Mononuclear cell (primary cell): ENCODE measurements around the gene SERPINI1. TPM values are rescaled to one million over a fixed set of nuclear protein-coding genes. Genes with fewer than 3 reads are reported as not detected.
"Not testable (repeated sequence)": the region's sequence is repeated elsewhere in the genome, so short reads cannot be mapped to it uniquely, and the experiment has no call there.

Experiments used
- H3K27me3 ChIP-seq: 2 replicates; pipeline ENCODE4 v1.6.0; 2011; ENCODE audit warnings: low read length, control low read depth; ENCODE audit not compliant: insufficient read depth
- H3K4me1 ChIP-seq: 2 replicates; pipeline ENCODE4 v1.5.1; 2011; ENCODE audit warnings: mild to moderate bottlenecking, low read length, control low read depth; ENCODE audit not compliant: insufficient read depth
- H3K4me3 ChIP-seq: 2 replicates; pipeline ENCODE4 v1.5.1; 2011; ENCODE audit warnings: mild to moderate bottlenecking, low read length, moderate library complexity
- H3K9me3 ChIP-seq: 2 replicates; pipeline ENCODE4 v1.5.1; 2011; ENCODE audit warnings: low read depth, mild to moderate bottlenecking, control low read depth, low read length
- total RNA-seq: library from RNA; depleted of rRNA; stranded (reverse); fragments of >200 nt; gene quantifications from one replicate; pipeline ENCODE4 v1.2.3, GENCODE V29; 2012

The SERPINI1 gene
- total RNA-seq, 1 donor = 2.5 TPM

DNA sequence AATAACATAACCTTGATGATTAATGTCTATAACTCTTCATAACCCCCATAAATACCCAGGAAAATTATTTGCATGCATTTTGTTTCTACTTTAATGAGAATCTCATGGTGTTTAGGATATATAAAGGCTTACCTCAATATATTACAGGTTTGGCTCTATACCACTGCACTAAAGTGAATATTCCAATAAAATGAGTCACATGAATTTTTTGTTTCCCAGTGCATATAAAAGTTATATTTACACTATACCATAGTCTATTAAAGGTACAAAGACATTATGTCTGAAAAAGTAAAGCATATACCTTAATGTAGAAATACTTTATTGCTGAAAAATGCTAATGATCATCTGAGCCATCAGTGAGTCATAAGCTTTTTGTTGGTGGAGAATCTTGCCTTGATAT, 74.7 kb downstream of the SERPINI1 start:
- no peak overlapping the region for H3K4me3 ChIP-seq
- no peaks in the 10 kb centered on the region for H3K4me1 ChIP-seq
- H3K27me3 ChIP-seq = no peaks in the 10 kb centered on the region
- no peaks in the 10 kb centered on the region for H3K9me3 ChIP-seq

DNA sequence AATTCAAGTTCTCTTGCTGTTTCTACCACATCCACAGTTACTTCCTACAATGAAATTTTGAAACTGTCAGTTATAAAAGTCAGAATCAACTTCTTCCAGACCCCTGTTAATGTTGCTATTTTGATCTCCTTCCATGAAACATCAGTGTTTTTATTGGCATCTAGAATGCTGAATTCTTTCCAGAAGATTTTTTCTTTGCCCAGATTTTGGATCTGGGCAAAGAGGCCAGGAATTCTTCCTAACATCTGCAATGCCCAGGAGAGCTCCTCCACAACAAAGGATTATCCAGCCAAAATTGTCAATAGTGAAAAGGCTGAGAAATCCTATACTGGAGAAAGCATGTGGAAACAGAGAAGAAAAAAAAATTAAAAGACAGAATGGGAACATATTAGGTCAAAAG, 75.5 kb downstream of the SERPINI1 start:
- H3K9me3 ChIP-seq = no peaks in the 10 kb centered on the region
- no peak overlapping the region for H3K4me3 ChIP-seq
- no peaks in the 10 kb centered on the region for H3K4me1 ChIP-seq
- no peaks in the 10 kb centered on the region for H3K27me3 ChIP-seq

DNA sequence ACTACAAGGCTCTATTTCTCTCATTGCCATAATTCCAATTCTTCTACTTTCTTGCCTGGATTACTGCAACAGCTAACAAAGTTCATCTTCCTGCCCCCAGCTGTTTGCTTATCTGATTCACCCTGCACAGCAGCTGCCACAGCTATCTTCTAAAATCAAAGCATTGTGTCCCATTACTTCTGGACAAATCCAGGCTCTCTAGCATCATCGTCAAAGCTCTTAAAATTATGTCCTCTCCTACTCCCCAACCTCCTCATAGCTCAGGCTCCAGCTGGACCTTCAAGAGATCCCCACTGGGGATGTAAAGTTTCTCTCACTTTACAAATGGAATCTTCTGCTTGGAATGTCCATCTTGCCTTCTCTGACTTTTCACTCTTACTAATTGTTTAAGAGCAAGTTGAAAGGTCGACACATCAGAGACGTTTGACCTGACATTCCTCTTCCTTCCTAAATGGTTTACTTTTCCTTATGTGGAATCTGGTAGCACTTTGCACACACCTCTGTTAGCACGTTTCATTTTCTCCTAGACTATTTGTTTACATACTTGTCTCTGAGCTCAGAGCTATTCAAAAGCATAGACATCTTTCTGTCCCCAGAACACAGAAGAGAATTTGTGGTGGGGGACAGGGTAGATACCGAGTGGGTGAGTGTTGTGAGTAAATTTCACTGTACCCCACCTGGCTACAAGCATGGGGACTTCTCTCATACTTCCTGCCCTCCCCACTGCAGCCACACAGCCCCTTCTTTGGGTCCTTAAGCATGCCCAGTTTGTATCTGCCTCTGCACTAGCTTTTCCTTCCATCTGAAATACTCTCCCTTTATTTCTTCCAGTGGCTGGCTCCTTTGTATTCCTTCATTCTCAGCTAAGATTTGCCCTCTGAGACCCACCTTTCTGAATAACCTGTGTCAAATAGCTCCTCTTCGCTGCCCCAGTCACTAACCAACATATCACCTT, 77.9 kb downstream of the SERPINI1 start:
- Histone ChIP-seq H3K4me3 (no peak overlapping the region), H3K9me3 (no peaks in the 10 kb centered on the region), H3K27me3 (no peaks in the 10 kb centered on the region), H3K4me1 (no peaks in the 10 kb centered on the region)

DNA sequence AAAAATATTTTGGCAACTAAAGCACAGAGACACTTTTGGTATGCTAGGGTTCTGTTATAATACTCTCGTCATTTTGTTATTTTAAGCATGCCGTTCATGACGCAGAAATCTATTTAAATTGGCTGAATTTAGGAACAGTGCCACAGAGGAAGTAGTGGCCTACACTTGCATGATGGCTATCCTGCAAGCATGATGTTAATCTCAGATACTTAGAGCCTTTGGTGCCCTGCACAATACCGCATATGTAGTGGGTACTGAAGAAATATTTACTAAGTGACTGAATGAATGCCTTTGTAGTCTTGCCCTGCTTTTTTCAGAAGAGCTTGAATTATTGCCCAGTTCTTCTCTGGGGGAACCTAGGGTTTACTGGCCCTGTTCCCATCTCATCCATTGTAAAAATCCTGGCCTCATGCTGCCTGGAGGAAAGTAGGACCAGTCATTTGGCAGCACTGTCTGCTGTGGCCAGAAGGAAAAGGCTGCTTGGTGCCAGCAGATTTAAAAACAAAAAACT, 79.0 kb downstream of the SERPINI1 start:
- no peak overlapping the region for H3K4me3 ChIP-seq
- H3K9me3 ChIP-seq = no peaks in the 10 kb centered on the region
- H3K4me1 ChIP-seq = no peaks in the 10 kb centered on the region
- no peaks in the 10 kb centered on the region for H3K27me3 ChIP-seq

DNA sequence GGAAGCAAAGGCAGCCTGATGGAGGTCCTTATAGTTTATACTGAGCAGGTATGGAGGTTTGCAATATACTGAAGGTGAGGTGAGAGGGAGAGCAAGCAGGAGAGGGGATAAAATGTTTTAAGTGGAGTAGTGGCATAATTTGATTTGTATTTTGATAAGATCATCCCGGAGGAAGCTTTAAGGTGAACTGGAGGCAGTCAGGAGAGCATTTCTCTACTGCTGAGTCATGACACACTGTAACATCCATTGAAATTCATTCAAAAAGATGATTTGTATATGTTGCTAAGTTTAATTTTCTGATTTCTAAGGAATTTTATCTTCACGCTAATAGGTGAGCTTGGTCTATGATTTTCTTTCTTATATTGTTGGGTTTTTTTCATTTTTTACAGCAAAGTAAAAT, 81.4 kb downstream of the SERPINI1 start:
- Histone ChIP-seq H3K4me3 (no peak overlapping the region), H3K27me3 (no peaks in the 10 kb centered on the region), H3K4me1 (no peaks in the 10 kb centered on the region), H3K9me3 (no peaks in the 10 kb centered on the region)

DNA sequence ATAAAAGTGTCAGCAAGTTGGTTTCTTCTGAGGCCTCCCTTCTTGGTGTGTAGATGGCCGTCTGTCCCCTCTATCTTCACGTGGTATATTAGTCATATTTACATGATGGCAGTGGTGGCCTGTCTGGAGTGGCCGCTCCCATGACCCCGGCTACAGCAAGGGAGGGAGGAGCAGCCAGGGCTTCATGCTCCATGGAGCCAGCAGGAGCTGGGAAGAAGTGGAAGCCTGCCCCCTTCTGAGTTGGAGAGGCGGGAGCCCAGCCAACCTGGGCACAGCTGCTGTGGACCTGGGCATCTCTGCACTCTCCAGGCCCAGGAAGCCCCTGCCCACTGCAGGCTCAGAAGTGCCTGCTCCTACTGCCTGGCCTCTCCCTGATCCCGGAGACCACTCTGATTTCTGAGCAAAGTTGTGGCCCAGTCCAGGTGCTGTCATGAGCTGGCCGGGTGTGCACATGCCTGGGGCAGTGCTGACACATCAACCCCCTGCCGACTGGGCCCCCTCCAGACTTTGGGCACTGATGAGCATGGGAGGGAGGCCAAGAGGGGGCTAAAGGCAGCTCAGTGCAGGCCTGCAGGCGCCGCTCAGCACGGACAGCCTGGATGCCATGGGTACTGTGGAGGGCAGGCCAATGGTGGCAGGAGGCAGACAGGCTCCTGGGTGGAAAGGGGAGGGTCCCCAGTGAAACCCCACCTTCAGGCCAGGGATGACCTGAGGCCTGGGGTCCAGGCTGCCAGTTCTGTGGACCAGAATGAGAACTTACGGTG, 84.8 kb downstream of the SERPINI1 start:
- H3K4me1 ChIP-seq = no peaks in the 10 kb centered on the region
- H3K4me3 ChIP-seq = no peak overlapping the region
- H3K27me3 ChIP-seq = no peaks in the 10 kb centered on the region
- no peaks in the 10 kb centered on the region for H3K9me3 ChIP-seq

DNA sequence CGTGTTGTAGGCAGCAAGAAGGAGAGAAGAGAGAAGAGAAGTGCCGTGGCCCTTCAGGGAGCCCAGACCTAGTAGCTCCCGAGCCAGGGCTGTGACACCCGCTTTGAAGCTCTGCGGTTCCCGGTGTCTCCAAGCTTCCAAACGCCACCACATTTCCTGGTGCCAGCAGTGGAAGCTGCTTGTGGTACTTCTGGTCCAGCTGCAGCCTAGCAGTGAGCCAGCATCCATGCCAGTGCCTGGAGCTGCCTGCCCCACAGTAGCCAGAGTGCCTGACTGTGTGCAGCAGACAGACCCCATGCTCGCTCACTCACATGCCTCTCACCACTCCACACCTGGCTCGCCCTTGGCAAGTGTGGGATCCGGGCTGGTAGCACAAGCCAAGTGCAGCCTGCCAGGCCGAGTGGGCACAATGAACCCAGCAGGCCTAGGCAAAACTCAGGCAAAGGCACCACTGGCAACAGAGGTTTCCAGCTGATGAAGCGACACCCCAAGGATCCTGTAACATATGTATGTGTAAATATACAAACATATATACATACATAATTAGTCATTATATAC, 85.8 kb downstream of the SERPINI1 start:
- H3K4me3 ChIP-seq = no peak overlapping the region
- no peaks in the 10 kb centered on the region for H3K9me3 ChIP-seq
- no peaks in the 10 kb centered on the region for H3K4me1 ChIP-seq
- H3K27me3 ChIP-seq = no peaks in the 10 kb centered on the region

DNA sequence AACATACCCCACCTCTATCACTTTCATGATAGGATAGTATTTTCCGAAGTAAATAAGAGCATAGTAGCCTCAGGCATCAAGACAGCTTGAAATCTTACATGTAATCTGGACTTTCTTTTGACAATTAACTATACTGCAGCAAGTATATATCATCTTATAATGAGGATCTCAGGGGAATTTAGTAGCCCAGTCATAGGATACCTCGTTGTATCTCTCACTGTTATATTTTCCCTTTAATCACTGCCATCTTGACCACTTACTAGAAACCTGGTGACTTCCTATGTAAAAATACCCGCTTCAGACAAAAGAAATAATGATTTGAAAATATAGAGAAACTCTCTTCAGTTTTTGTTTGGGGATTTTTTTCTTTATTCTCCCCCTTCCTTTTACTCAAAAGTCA, 88.2 kb downstream of the SERPINI1 start:
- Histone ChIP-seq H3K4me1 (no peaks in the 10 kb centered on the region), H3K4me3 (no peak overlapping the region), H3K27me3 (no peaks in the 10 kb centered on the region), H3K9me3 (no peaks in the 10 kb centered on the region)

DNA sequence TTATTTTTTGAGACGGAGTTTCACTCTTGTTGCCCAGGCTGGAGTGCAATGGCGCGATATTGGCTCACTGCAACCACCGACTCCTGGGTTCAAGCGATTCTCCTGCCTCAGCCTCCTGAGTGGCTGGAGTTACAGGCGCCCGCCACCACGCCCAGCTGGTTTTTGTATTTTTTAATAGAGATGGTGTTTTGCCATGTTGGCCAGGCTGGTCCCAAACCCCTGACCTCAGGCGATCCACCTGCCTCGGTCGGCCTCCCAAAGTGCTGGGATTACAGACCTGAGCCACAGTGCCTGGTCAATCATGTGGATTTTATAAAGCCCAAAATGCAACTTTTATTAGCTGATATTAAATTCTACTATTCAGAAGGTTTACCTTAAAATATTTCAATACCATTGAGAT, 92.1 kb downstream of the SERPINI1 start:
- not testable (repeated sequence) for H3K9me3 ChIP-seq

DNA sequence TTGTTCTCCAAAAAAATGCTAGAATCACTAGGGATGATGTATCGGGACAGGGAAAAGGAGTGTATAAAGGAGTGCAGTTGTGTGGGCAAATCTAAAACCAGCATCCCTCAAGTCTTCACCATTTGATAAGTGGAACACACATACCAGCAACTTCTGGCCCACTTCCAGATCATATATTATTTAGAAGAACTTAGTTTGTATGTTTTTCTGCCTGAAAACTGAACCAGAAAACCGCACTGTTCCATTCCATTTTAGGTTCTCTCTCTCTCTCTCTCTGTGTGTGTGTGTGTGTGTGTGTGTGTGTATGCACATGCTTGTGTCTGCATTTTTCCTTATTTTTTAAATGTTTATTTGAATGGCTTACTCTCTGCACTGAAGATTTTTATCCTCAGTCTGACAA, 93.5 kb downstream of the SERPINI1 start:
- Histone ChIP-seq H3K4me3 (no peak overlapping the region), H3K27me3 (no peaks in the 10 kb centered on the region), H3K9me3 (no peaks in the 10 kb centered on the region), H3K4me1 (no peaks in the 10 kb centered on the region)

More for the DNA sequence above, 92.1 kb downstream of the SERPINI1 start:
- not testable (repeated sequence) for H3K27me3 ChIP-seq, H3K4me3 ChIP-seq, H3K4me1 ChIP-seq

DNA sequence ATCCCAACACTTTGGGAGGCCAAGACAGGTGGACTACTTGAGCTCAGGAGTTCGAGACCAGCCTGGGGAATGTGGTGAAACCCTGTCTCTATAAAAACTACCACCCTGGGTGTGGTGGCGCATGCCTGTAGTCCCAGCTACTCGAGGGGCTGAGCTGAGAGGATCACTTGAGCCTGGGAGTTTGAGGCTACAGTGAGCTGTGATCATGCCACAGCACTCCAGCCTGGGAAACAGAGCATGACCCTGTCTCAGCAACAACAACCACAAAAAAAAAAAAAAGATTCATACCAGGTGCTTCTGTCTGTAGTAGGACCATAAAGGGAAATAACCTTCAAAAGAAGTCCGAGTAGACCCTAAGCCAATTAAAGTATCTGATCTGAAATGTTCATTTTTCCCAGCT, 94.5 kb downstream of the SERPINI1 start:
- Histone ChIP-seq H3K27me3 (no peaks in the 10 kb centered on the region), H3K9me3 (no peaks in the 10 kb centered on the region), H3K4me1 (no peaks in the 10 kb centered on the region), H3K4me3 (no peak overlapping the region)

DNA sequence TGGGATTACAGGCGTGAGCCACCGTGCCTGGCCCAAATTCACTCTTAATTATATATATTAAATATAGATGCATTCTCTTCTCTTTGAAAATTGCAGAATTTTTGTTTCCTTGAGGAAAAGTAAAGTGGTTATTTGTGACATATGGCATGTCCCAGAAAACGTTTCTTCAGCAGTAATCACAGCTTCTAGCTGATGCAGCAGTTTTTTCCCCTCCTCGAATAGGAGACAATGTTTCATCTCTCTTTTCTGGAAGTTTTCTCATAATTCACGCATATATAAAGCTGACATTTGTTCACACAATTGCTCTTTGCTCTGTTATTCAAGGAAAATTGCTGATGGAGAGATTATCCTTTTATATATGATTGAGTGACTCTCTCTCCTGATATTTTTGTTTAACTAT, 99.8 kb downstream of the SERPINI1 start:
- no peaks in the 10 kb centered on the region for H3K27me3 ChIP-seq
- H3K4me3 ChIP-seq = no peak overlapping the region

DNA sequence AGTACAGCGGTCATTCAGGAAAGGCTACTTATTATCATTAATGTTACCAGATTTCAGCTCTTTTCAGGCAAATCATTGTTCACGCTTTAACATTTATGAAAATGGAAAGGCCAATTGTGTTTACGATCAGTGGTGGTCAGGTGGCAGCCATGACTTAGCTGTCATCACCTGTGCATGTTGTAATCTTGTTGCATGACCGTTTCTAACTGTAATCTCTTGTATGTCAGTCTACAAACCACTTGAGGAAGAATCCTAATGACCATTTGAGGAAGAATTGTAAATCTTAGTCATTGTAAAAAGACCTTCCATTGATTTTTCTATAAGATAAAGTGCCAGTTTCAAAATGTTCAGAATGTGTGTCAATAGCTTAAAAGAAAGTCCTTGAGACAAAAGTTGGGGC, 100.4 kb downstream of the SERPINI1 start:
- no peaks in the 10 kb centered on the region for H3K4me1 ChIP-seq
- H3K9me3 ChIP-seq = no peaks in the 10 kb centered on the region
- H3K4me3 ChIP-seq = no peak overlapping the region
- H3K27me3 ChIP-seq = no peaks in the 10 kb centered on the region

More for the DNA sequence above, 99.8 kb downstream of the SERPINI1 start:
- Histone ChIP-seq H3K9me3 (no peaks in the 10 kb centered on the region), H3K4me1 (no peaks in the 10 kb centered on the region)

DNA sequence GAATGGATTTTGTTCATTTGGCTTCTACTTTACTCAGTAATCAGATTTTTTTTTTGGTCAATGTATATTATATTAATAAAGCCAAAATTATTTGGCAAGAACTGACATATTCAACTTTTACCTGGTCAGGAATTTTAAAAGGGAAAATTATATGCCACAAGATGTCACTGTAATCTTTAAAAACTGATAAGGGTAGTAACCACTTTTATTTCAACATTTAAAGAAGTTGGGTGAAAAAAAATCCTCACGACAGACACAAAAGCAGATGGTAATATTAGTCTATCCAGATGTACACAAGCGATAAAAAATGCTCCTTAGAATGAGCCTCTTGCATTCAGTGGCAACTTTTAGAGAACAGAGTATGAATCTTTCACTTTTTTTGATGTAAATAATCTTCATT, 101.9 kb downstream of the SERPINI1 start:
- no peaks in the 10 kb centered on the region for H3K27me3 ChIP-seq

DNA sequence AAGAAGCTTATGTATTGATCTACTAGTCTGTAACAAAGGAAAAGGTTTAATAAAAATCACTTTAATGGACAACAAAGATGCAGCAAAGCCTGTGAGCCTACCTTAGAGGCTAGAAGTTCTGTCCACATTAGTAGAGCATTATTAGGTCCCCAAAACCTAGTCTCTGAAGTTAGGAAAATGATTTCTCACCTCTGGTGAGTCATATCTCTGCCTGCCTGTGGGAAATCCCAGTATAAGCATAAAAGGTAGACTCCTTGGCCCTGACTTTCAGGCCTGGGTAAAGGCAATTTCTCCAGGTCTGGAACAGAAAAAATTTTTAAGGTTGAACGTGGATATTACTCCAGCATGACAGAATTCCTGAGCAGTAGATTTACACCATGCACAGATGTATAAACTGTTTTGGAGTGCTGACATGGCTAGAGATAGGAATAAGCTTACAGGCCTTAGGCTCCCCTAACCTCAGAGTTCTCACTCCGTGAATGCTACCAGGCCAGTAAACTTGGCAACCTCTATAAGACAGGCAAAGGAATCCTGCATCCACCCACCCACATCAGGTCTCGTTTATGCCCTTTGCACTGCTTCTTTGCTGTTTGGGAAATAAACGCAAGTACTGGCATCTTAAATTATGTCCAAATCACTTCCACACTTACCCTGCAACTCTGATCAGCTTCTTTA, 104.1 kb downstream of the SERPINI1 start:
- Histone ChIP-seq H3K27me3 (no peaks in the 10 kb centered on the region), H3K4me1 (peaks cover 7% of the 10 kb centered on the region), H3K9me3 (no peaks in the 10 kb centered on the region), H3K4me3 (no peak overlapping the region)

More for the DNA sequence above, 101.9 kb downstream of the SERPINI1 start:
- H3K9me3 ChIP-seq = no peaks in the 10 kb centered on the region
- H3K4me1 ChIP-seq = no peaks in the 10 kb centered on the region
- H3K4me3 ChIP-seq = no peak overlapping the region
